GM23248 (cell line): Measurements from ENCODE around the gene ABLIM2. TPM values are rescaled to one million over a fixed set of nuclear protein-coding genes. Genes with fewer than 3 reads are reported as not detected.

ENCODE experiments used
- DNase-seq: peaks from one replicate; pipeline ENCODE4 v3.0.0-alpha.2; 2015
- H2AFZ ChIP-seq: fragments of 200-600 bp; sonication (generic); 2 replicates; pipeline ENCODE4 v1.6.1; 2016; ENCODE audit warnings: antibody characterized with exemption
- H3F3A ChIP-seq: fragments of 200-600 bp; sonication (generic); 2 replicates; pipeline ENCODE4 v1.6.1; 2016; ENCODE audit warnings: mild to moderate bottlenecking, antibody characterized with exemption, mixed run types; ENCODE audit not compliant: insufficient read depth
- H3K27ac ChIP-seq: fragments of 200-600 bp; sonication (generic); 2 replicates; pipeline ENCODE4 v1.5.1; 2016; ENCODE audit warnings: mild to moderate bottlenecking
- H3K27me3 ChIP-seq: fragments of 200-600 bp; sonication (generic); replicated peaks from 2 replicates; pipeline ENCODE4 v1.6.1; 2016; ENCODE audit warnings: mild to moderate bottlenecking; ENCODE audit not compliant: insufficient read depth
- H3K36me3 ChIP-seq: fragments of 200-600 bp; sonication (generic); 2 replicates; pipeline ENCODE4 v1.6.1; 2016; ENCODE audit warnings: low read depth, mild to moderate bottlenecking
- H3K4me1 ChIP-seq: fragments of 200-600 bp; sonication (generic); 2 replicates; pipeline ENCODE4 v1.6.1; 2016; ENCODE audit warnings: mild to moderate bottlenecking; ENCODE audit not compliant: insufficient read depth
- H3K4me2 ChIP-seq: fragments of 200-600 bp; sonication (generic); one replicate; pipeline ENCODE4 v1.6.1; 2016; ENCODE audit warnings: mild to moderate bottlenecking; ENCODE audit not compliant: unreplicated experiment
- H3K4me3 ChIP-seq: fragments of 200-600 bp; sonication (generic); 2 replicates; pipeline ENCODE4 v1.5.1; 2016; ENCODE audit warnings: mild to moderate bottlenecking
- H3K79me2 ChIP-seq: fragments of 200-600 bp; sonication (generic); 2 replicates; pipeline ENCODE4 v1.6.1; 2016; ENCODE audit warnings: mild to moderate bottlenecking; ENCODE audit not compliant: insufficient read depth
- H3K9ac ChIP-seq: fragments of 200-600 bp; sonication (generic); 2 replicates; pipeline ENCODE4 v1.6.1; 2016; ENCODE audit warnings: mild to moderate bottlenecking
- H3K9me2 ChIP-seq: fragments of 200-600 bp; sonication (generic); 2 replicates; pipeline ENCODE4 v1.6.1; 2016; ENCODE audit warnings: mixed run types, mild to moderate bottlenecking, moderate library complexity; ENCODE audit not compliant: insufficient read depth
- H3K9me3 ChIP-seq: fragments of 200-600 bp; sonication (generic); one replicate; pipeline ENCODE4 v1.6.1; 2017; ENCODE audit warnings: low read depth
- H4K20me1 ChIP-seq: fragments of 200-600 bp; sonication (generic); 2 replicates; pipeline ENCODE4 v1.6.0; 2016; ENCODE audit not compliant: insufficient read depth
- EZH2 ChIP-seq: fragments of 200-600 bp; sonication (generic); IDR thresholded peaks from 2 replicates; pipeline ENCODE4 v1.6.1; 2018; ENCODE audit warnings: antibody characterized with exemption, mild to moderate bottlenecking; ENCODE audit not compliant: insufficient read depth, poor library complexity, severe bottlenecking
- EZH2phosphoT487 ChIP-seq: fragments of 200-600 bp; sonication (generic); IDR thresholded peaks from 2 replicates; pipeline ENCODE4 v1.6.1; 2018; ENCODE audit warnings: antibody characterized with exemption, moderate library complexity, mild to moderate bottlenecking, low read depth; ENCODE audit not compliant: insufficient read depth
- WGBS, 2 experiments: methylation state at CpG; one replicate each; pipeline ENCODE4 v1.1.6; 2015 to 2017; ENCODE audit warnings: low lambda C conversion rate in 2 of 2, low coverage in 1 of 2; ENCODE audit errors: missing lambda C conversion rate in 2 of 2; 5-methylcytosine and 5-hydroxymethylcytosine counted together
- in situ Hi-C: fragments of 300-500 bp; cut with MboI; formaldehyde crosslinking; loops from 2 replicates; pipeline ENCODE4 v1.15.0; 2020
- polyA plus RNA-seq: library from polyadenylated mRNA; unstranded; fragments of >200 nt; fragmentation: Nextera tagmentation; extraction: Ambion mirVana; gene quantifications from 2 replicates; pipeline ENCODE4 v1.2.1, GENCODE V29; 2016
- total RNA-seq: library from RNA; depleted of rRNA; stranded (reverse); fragments of >200 nt; shearing (Covaris generic); gene quantifications from 2 replicates; pipeline ENCODE4 v1.2.3, GENCODE V29; 2014

Gene ABLIM2
- total and polyA plus RNA-seq, 2 experiments from 2014 or later: not detected

- Histone ChIP-seq H3K9me2 (no peaks in the 10 kb centered on the region), H2AFZ (no peak overlapping the region), H3K4me2 (no peak overlapping the region), H3F3A (no peaks in the 10 kb centered on the region), H3K4me3 (no peak overlapping the region), H3K9me3 (no peaks in the 10 kb centered on the region), H3K9ac (no peak overlapping the region), H3K79me2 (no peaks in the 10 kb centered on the region), H3K27ac (no peak overlapping the region), H4K20me1 (no peaks in the 10 kb centered on the region), H3K4me1 (no peaks in the 10 kb centered on the region), H3K36me3 (no peaks in the 10 kb centered on the region), H3K27me3 (peaks cover 25% of the 10 kb centered on the region)
- TF ChIP-seq EZH2 (no peak), EZH2phosphoT487 (no peak)
- in situ Hi-C loops: no loop called here
- 58 to 60% methylated on average over 27 of the region's 27 CpGs for WGBS, 2 experiments
- DNase-seq: no peak
These were observed 25.5 kb downstream of the ABLIM2 start for GRCh38 chr4:8132947-8133705.

GRCh38 chr4:8132400-8132799, 26.2 kb downstream of the ABLIM2 start:
- H3K4me1 ChIP-seq: no peaks in the 10 kb centered on the region
- WGBS, 2 experiments: 53 to 55% methylated on average over 10 of the region's 10 CpGs
- no peaks in the 10 kb centered on the region for H3K36me3 ChIP-seq
- H3K9ac ChIP-seq: no peak overlapping the region
- H3K27me3 ChIP-seq: peaks cover 26% of the 10 kb centered on the region
- no peak overlapping the region for H3K27ac ChIP-seq
- H3K9me2 ChIP-seq: no peaks in the 10 kb centered on the region
- H3K79me2 ChIP-seq: no peaks in the 10 kb centered on the region
- H3K4me2 ChIP-seq: no peak overlapping the region
- H3F3A ChIP-seq: no peaks in the 10 kb centered on the region
- H2AFZ ChIP-seq: no peak overlapping the region
- H3K4me3 ChIP-seq: no peak overlapping the region
- no peak for DNase-seq
- no peaks in the 10 kb centered on the region for H4K20me1 ChIP-seq
- in situ Hi-C loops: no loop called here
- TF ChIP-seq EZH2: no peak
- no peak for TF ChIP-seq EZH2phosphoT487
- H3K9me3 ChIP-seq: no peaks in the 10 kb centered on the region

GRCh38 chr4:8131826-8132225, 26.8 kb downstream of the ABLIM2 start:
- H3K9ac ChIP-seq: no peak overlapping the region

GRCh38 chr4:8131210-8131609, 27.4 kb downstream of the ABLIM2 start:
- H3F3A ChIP-seq: no peaks in the 10 kb centered on the region
- TF ChIP-seq EZH2 (no peak), EZH2phosphoT487 (no peak)
- H3K9me2 ChIP-seq: no peaks in the 10 kb centered on the region
- no peaks in the 10 kb centered on the region for H3K9me3 ChIP-seq
- H3K79me2 ChIP-seq: no peaks in the 10 kb centered on the region
- no peak overlapping the region for H3K4me3 ChIP-seq
- H2AFZ ChIP-seq: no peak overlapping the region
- H3K4me1 ChIP-seq: no peaks in the 10 kb centered on the region
- 29 to 39% methylated on average over 7 to 8 of the region's 8 CpGs for WGBS, 2 experiments
- H3K27me3 ChIP-seq: peaks cover 28% of the 10 kb centered on the region
- H4K20me1 ChIP-seq: no peaks in the 10 kb centered on the region
- in situ Hi-C loops: no loop called here
- no peak for DNase-seq
- H3K27ac ChIP-seq: no peak overlapping the region
- H3K9ac ChIP-seq: no peak overlapping the region
- no peak overlapping the region for H3K4me2 ChIP-seq
- no peaks in the 10 kb centered on the region for H3K36me3 ChIP-seq

More at GRCh38 chr4:8131826-8132225, 26.8 kb downstream of the ABLIM2 start:
- 60 to 88% methylated on average over 6 to 18 of the region's 18 CpGs for WGBS, 2 experiments
- in situ Hi-C loops: no loop called here
- H3K4me1 ChIP-seq: no peaks in the 10 kb centered on the region
- H2AFZ ChIP-seq: no peak overlapping the region
- TF ChIP-seq EZH2: no peak
- no peak for TF ChIP-seq EZH2phosphoT487
- H3K4me2 ChIP-seq: no peak overlapping the region
- H3K36me3 ChIP-seq: no peaks in the 10 kb centered on the region
- H3K9me3 ChIP-seq: no peaks in the 10 kb centered on the region
- H3K27me3 ChIP-seq: peaks cover 28% of the 10 kb centered on the region
- no peak overlapping the region for H3K4me3 ChIP-seq
- no peaks in the 10 kb centered on the region for H3F3A ChIP-seq
- no peaks in the 10 kb centered on the region for H3K79me2 ChIP-seq
- DNase-seq: no peak
- no peaks in the 10 kb centered on the region for H4K20me1 ChIP-seq
- no peaks in the 10 kb centered on the region for H3K9me2 ChIP-seq
- no peak overlapping the region for H3K27ac ChIP-seq
